SK-N-SH (cell line): Measurements from ENCODE around the gene TPST2. TPM values are rescaled to one million over a fixed set of nuclear protein-coding genes. Genes with fewer than 3 reads are reported as not detected.

Source experiments
- CTCF ChIA-PET: fragments of 300-600, 350-600 bp; formaldehyde crosslinking; extraction: SDS; loops from one replicate; lab custom pipeline; 2021; lab: Yijun Ruan, JAX
- POLR2A ChIA-PET: fragments of 350-600 bp; sonication (Branson Sonifier 250); formaldehyde crosslinking; extraction: SDS; loops from one replicate; lab custom pipeline; 2020; ENCODE audit warnings: antibody characterized with exemption, inconsistent platforms; lab: Yijun Ruan, JAX
- DNase-seq: peaks from one replicate; pipeline ENCODE4 v3.0.0; 2012
- H2AFZ ChIP-seq: fragments of 200-600 bp; sonication (generic); 2 replicates; pipeline ENCODE4 v1.8.1; 2016; ENCODE audit warnings: antibody characterized with exemption, mild to moderate bottlenecking, low read depth
- H3F3A ChIP-seq: fragments of 200-600 bp; sonication (generic); replicated peaks from 2 replicates; pipeline ENCODE3; 2016; ENCODE audit warnings: antibody characterized with exemption, mild to moderate bottlenecking; ENCODE audit not compliant: insufficient read depth
- H3K27ac ChIP-seq, 2 experiments: fragments of 200-500 bp in 1 of 2; fragments of 200-600 bp in 1 of 2; sonication (Bioruptor generic) in 1 of 2; sonication (generic), shearing (Covaris generic) in 1 of 2; 2 replicates each; pipeline versions ENCODE4 v1.5.1 to v1.6.1; 2014 to 2016; ENCODE audit warnings: low read depth in 2 of 2, inconsistent platforms in 1 of 2, low read length in 1 of 2, mild to moderate bottlenecking in 1 of 2, mixed read lengths in 1 of 2
- H3K27me3 ChIP-seq: fragments of 200-600 bp; sonication (generic), shearing (Covaris generic); 2 replicates; pipeline ENCODE4 v1.6.1; 2016; ENCODE audit warnings: mixed run types; ENCODE audit not compliant: insufficient read depth
- H3K36me3 ChIP-seq, 2 experiments: fragments of 200-500 bp in 1 of 2; fragments of 200-600 bp in 1 of 2; sonication (Bioruptor generic) in 1 of 2; sonication (generic) in 1 of 2; replicated peaks in 1 of 2; 2 replicates each; pipeline versions ENCODE3 to v1.5.1; 2014 to 2016; ENCODE audit warnings: low read length in 1 of 2, mild to moderate bottlenecking in 1 of 2; ENCODE audit not compliant: insufficient read depth in 2 of 2, control insufficient read depth in 1 of 2
- H3K4me1 ChIP-seq, 2 experiments: fragments of 200-500 bp in 1 of 2; fragments of 200-600 bp in 1 of 2; sonication (Bioruptor generic) in 1 of 2; sonication (generic), shearing (Covaris generic) in 1 of 2; 2 replicates each; pipeline versions ENCODE4 v1.5.1 to v1.6.1; 2014 to 2016; ENCODE audit warnings: low read depth in 1 of 2, low read length in 1 of 2, mixed run types in 1 of 2; ENCODE audit not compliant: insufficient read depth in 2 of 2, control insufficient read depth in 1 of 2
- H3K4me2 ChIP-seq: fragments of 200-600 bp; sonication (generic), shearing (Covaris generic); 2 replicates; pipeline ENCODE4 v1.6.1; 2017; ENCODE audit warnings: mixed run types
- H3K4me3 ChIP-seq, 2 experiments: fragments of 200-500 bp in 1 of 2; fragments of 200-600 bp in 1 of 2; sonication (Bioruptor generic) in 1 of 2; sonication (generic), shearing (Covaris generic) in 1 of 2; 2 replicates each; pipeline versions ENCODE4 v1.5.1 to v1.8.1; 2014 to 2016; ENCODE audit warnings: low read depth in 2 of 2, inconsistent platforms in 1 of 2, low read length in 1 of 2, mild to moderate bottlenecking in 1 of 2, mixed read lengths in 1 of 2, moderate library complexity in 1 of 2
- H3K79me2 ChIP-seq: fragments of 200-600 bp; sonication (generic); 2 replicates; pipeline ENCODE4 v1.8.1; 2017; ENCODE audit warnings: mild to moderate bottlenecking; ENCODE audit not compliant: insufficient read depth
- H3K9ac ChIP-seq: fragments of 200-600 bp; sonication (generic); 2 replicates; pipeline ENCODE4 v1.6.1; 2017; ENCODE audit warnings: mixed run types
- H3K9me2 ChIP-seq: fragments of 200-600 bp; sonication (generic); 2 replicates; pipeline ENCODE4 v1.6.1; 2017; ENCODE audit warnings: mixed run types
- H3K9me3 ChIP-seq: fragments of 200-600 bp; sonication (generic); 2 replicates; pipeline ENCODE4 v1.6.1; 2017; ENCODE audit warnings: mixed run types, mild to moderate bottlenecking, moderate library complexity
- H4K20me1 ChIP-seq: fragments of 200-600 bp; sonication (generic); 2 replicates; pipeline ENCODE4 v1.6.1; 2017; ENCODE audit warnings: mild to moderate bottlenecking, mixed run types; ENCODE audit not compliant: insufficient read depth
- ELF1 ChIP-seq: IDR thresholded peaks from 2 replicates; pipeline ENCODE4 v1.4.0; 2012
- EZH2phosphoT487 ChIP-seq: fragments of 200-600 bp; sonication (generic); IDR thresholded peaks from 2 replicates; pipeline ENCODE4 v1.6.1; 2017; ENCODE audit warnings: low read depth, mixed run types, mild to moderate bottlenecking, antibody characterized with exemption, moderate library complexity, borderline replicate concordance
- FOSL2 ChIP-seq: IDR thresholded peaks from 2 replicates; pipeline ENCODE4 v1.4.0; 2012; ENCODE audit warnings: low read depth, mild to moderate bottlenecking, moderate library complexity, borderline replicate concordance
- FOXJ3 ChIP-seq: sonication (generic); formaldehyde crosslinking; IDR thresholded peaks from 2 replicates; pipeline ENCODE4 v1.5.1; 2020; ENCODE audit warnings: mild to moderate bottlenecking, missing genetic modification reagents
- FOXM1 ChIP-seq: IDR thresholded peaks from 2 replicates; pipeline ENCODE4 v1.4.0; 2012; ENCODE audit warnings: low read depth, mild to moderate bottlenecking
- GATA2 ChIP-seq: sonication (generic); formaldehyde crosslinking; IDR thresholded peaks from 2 replicates; pipeline ENCODE4 v1.5.0; 2020; ENCODE audit warnings: mild to moderate bottlenecking, missing genetic modification reagents
- MEF2A ChIP-seq: IDR thresholded peaks from 2 replicates; pipeline ENCODE4 v1.4.0; 2012; ENCODE audit warnings: low read depth, borderline replicate concordance
- NFIC ChIP-seq: IDR thresholded peaks from 2 replicates; pipeline ENCODE4 v1.4.0; 2012; ENCODE audit warnings: borderline replicate concordance
- NRF1 ChIP-seq: IDR thresholded peaks from 2 replicates; pipeline ENCODE4 v1.6.1; 2012; ENCODE audit warnings: low read depth, mild to moderate bottlenecking, low read length
- POLR2AphosphoS5 ChIP-seq: IDR thresholded peaks from 2 replicates; pipeline ENCODE4 v1.6.1; 2012; ENCODE audit warnings: low read depth, low read length
- RAD21 ChIP-seq: IDR thresholded peaks from 2 replicates; pipeline ENCODE4 v1.6.1; 2012; ENCODE audit warnings: mild to moderate bottlenecking, low read length
- RXRA ChIP-seq: IDR thresholded peaks from 2 replicates; pipeline ENCODE4 v1.4.0; 2012; ENCODE audit warnings: low read depth, mild to moderate bottlenecking, borderline replicate concordance
- TEAD4 ChIP-seq: IDR thresholded peaks from 2 replicates; pipeline ENCODE4 v1.4.0; 2012; ENCODE audit warnings: mild to moderate bottlenecking, borderline replicate concordance; ENCODE audit not compliant: insufficient read depth
- WGBS: methylation state at CpG from one replicate; pipeline ENCODE4 v1.1.6; 2017; ENCODE audit warnings: low lambda C conversion rate; 5-methylcytosine and 5-hydroxymethylcytosine counted together
- polyA plus RNA-seq, 3 experiments: library from polyadenylated mRNA; depleted of rRNA; stranded (reverse); fragments of >200 nt; gene quantifications; 2 replicates each; pipeline ENCODE4 v1.2.3, GENCODE V29; 2012
- TF ChIP-seq, protein P1 (sequence below): fragments of 150-350 bp; IDR thresholded peaks from 2 replicates; pipeline ENCODE4 v1.6.1; 2017; ENCODE audit warnings: antibody characterized with exemption, low read length, low read depth, borderline replicate concordance
- TF ChIP-seq, protein P2 (sequence below): IDR thresholded peaks from 2 replicates; pipeline ENCODE4 v1.4.0; 2012; ENCODE audit warnings: low read depth, borderline replicate concordance
- TF ChIP-seq, protein P3 (sequence below): IDR thresholded peaks from 2 replicates; pipeline ENCODE4 v1.4.0; 2012; ENCODE audit warnings: low read depth

Gene TPST2
- polyA plus RNA-seq, 1 of the 3 experiments (the other 2 are of a cell fraction): 58.4 TPM

DNA sequence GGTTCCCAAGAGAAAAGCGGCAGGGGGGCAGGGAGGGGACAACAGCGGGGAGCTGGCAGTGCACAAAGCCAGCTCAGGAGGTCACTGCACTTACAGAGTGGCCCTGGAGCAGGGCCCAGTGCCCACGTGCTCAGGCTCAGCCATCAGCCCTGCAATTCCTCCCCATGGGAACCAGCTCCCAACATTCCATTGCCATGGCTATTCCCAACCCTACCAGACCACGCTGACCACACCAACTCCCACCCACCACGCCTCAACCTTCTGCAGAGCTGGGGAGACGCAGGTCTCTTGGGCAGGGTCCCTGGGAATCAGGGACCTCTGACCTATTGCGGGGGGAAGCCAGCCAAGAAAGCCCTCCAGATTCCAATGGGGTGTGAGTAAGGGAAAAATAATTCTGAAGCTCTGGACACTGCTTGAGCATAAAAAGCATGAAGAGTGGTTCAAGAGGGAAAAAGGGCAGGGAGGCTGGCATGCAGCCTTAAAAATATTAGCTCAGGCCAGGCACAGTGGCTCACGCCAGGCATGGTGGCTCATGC lies 39.4 kb downstream of the TPST2 start (continued):
- TF ChIP-seq POLR2AphosphoS5 (no peak), NFIC (peak; percentile 75), RAD21 (no peak), FOXM1 (no peak), FOSL2 (peak; percentile 6; the same call in 1 of the 2 replicates), GATA2 (CRISPR knock-in tag) (no peak)
- TF ChIP-seq, protein P1, sequence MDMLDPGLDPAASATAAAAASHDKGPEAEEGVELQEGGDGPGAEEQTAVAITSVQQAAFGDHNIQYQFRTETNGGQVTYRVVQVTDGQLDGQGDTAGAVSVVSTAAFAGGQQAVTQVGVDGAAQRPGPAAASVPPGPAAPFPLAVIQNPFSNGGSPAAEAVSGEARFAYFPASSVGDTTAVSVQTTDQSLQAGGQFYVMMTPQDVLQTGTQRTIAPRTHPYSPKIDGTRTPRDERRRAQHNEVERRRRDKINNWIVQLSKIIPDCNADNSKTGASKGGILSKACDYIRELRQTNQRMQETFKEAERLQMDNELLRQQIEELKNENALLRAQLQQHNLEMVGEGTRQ: no peak
- TF ChIP-seq, all 33 proteins: peak for 10

DNA sequence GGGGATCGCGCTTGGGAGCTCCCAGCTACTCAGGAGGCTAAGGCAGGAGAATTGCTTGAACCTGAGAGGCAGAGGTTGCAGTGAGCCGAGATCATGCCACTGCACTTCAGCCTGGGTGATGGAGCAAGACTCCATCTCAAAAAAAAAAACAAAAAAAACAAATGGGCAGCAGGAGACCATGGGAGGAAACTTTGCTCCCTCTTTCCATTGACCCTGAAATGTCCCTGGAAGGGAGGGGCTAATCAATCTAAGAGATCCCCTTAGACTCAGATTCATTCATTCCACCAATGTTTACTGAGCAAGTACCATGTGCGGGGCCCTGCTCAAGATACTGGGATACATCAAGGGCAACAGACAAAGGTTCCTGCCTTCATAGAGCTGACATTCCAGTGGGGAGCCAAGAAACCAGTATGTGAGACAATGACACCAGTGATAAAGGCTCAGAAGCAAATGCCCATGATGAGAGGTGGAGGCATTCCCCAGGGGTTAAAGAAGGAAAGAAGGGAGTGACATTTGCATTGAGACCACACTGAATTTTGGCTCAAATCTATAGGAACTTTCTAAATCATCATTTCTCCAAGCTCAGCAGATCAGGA lies 39.9 kb downstream of the TPST2 start:
- WGBS: 99% methylated on average over 4 of the region's 4 CpGs
- CTCF ChIA-PET: interaction anchor here (0.9 kb wide), 1 partner anchor 182 kb away, joined by 3 read pairs; no protein-coding TSS in a partner anchor
- no peaks in the 10 kb centered on the region for H3K27me3 ChIP-seq
- no peak overlapping the region; the same call in 1 of the 2 replicates for H3K9ac ChIP-seq
- H3K4me1 ChIP-seq: peaks cover 0 to 25% of the 10 kb centered on the region in 2 experiments; a peak in 3 of 4 replicates
- no peak for TF ChIP-seq NRF1
- TF ChIP-seq RXRA: no peak
- no peak for TF ChIP-seq MEF2A
- TF ChIP-seq, protein P2, sequence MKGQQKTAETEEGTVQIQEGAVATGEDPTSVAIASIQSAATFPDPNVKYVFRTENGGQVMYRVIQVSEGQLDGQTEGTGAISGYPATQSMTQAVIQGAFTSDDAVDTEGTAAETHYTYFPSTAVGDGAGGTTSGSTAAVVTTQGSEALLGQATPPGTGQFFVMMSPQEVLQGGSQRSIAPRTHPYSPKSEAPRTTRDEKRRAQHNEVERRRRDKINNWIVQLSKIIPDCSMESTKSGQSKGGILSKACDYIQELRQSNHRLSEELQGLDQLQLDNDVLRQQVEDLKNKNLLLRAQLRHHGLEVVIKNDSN: no peak
- TF ChIP-seq POLR2AphosphoS5: no peak
- TF ChIP-seq FOXJ3: no peak
- no peak for TF ChIP-seq ELF1
- TF ChIP-seq, protein P3, sequence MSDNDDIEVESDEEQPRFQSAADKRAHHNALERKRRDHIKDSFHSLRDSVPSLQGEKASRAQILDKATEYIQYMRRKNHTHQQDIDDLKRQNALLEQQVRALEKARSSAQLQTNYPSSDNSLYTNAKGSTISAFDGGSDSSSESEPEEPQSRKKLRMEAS: no peak
- TF ChIP-seq TEAD4: no peak
- no peak for TF ChIP-seq EZH2phosphoT487
- TF ChIP-seq, protein P1: no peak
- H3K4me3 ChIP-seq: no peak overlapping the region
- H3K79me2 ChIP-seq: peaks cover 55% of the 10 kb centered on the region
- H3K36me3 ChIP-seq: no peaks in the 10 kb centered on the region
- no peak for DNase-seq
- H3K27ac ChIP-seq: peak overlapping the region in 1 of 2 experiments; percentile 92; a peak in 2 of 4 replicates
- 0 out of 2 replicates have a peak overlapping the region, but pooled peaks have one; percentile 66 for H2AFZ ChIP-seq
- POLR2A ChIA-PET: no interaction called here
- no peaks in the 10 kb centered on the region for H3K9me3 ChIP-seq
- H3K9me2 ChIP-seq: no peaks in the 10 kb centered on the region
- no peaks in the 10 kb centered on the region for H4K20me1 ChIP-seq
- peaks cover 17% of the 10 kb centered on the region for H3F3A ChIP-seq
- peak overlapping the region; percentile 43; the same call in 1 of the 2 replicates for H3K4me2 ChIP-seq
